GM23338 (cell line): ENCODE results near the gene MTX2. TPM values are rescaled to one million over a fixed set of nuclear protein-coding genes. Genes with fewer than 3 reads are reported as not detected.

Experiments used
- ATAC-seq: fragments of 200-7000 bp; cut with Tn5 transposase; 3 replicates; pipeline ENCODE4 v1.9.1; 2020
- DNase-seq: peaks from one replicate; pipeline ENCODE4 v3.0.0-alpha.2; 2015; ENCODE audit warnings: low spot score
- H2AFZ ChIP-seq: fragments of 200-600 bp; sonication (generic); 2 replicates; pipeline ENCODE4 v1.8.0; 2016; ENCODE audit warnings: antibody characterized with exemption, mild to moderate bottlenecking, moderate library complexity
- H3F3A ChIP-seq: fragments of 200-600 bp; sonication (generic); replicated peaks from 2 replicates; pipeline ENCODE4 v1.8.0; 2017; ENCODE audit warnings: antibody characterized with exemption, mixed run types, low read depth
- H3K27ac ChIP-seq: fragments of 200-600 bp; sonication (generic); 2 replicates; pipeline ENCODE4 v1.6.1; 2016; ENCODE audit warnings: low read depth
- H3K27me3 ChIP-seq: fragments of 200-600 bp; sonication (generic); 2 replicates; pipeline ENCODE4 v1.8.0; 2016; ENCODE audit warnings: mild to moderate bottlenecking, mixed run types, moderate library complexity; ENCODE audit not compliant: insufficient read depth
- H3K36me3 ChIP-seq: fragments of 200-600 bp; sonication (generic); 2 replicates; pipeline ENCODE4 v1.8.0; 2016; ENCODE audit warnings: mild to moderate bottlenecking; ENCODE audit not compliant: insufficient read depth
- H3K4me1 ChIP-seq: fragments of 200-600 bp; sonication (generic); 2 replicates; pipeline ENCODE4 v1.8.0; 2016; ENCODE audit warnings: mild to moderate bottlenecking, moderate library complexity; ENCODE audit not compliant: insufficient read depth
- H3K4me2 ChIP-seq: fragments of 200-600 bp; sonication (generic); 2 replicates; pipeline ENCODE4 v1.7.1; 2017; ENCODE audit warnings: mixed run types
- H3K4me3 ChIP-seq: fragments of 200-600 bp; sonication (generic); 2 replicates; pipeline ENCODE4 v1.6.1; 2016; ENCODE audit warnings: mixed run types
- H3K79me2 ChIP-seq: fragments of 200-600 bp; sonication (generic); replicated peaks from 2 replicates; pipeline ENCODE4 v1.8.0; 2017; ENCODE audit warnings: mild to moderate bottlenecking; ENCODE audit not compliant: insufficient read depth
- H3K9me2 ChIP-seq: fragments of 200-600 bp; sonication (generic); 2 replicates; pipeline ENCODE4 v1.8.0; 2017; ENCODE audit not compliant: insufficient read depth
- H4K20me1 ChIP-seq: fragments of 200-600 bp; sonication (generic); replicated peaks from 2 replicates; pipeline ENCODE4 v1.8.0; 2017; ENCODE audit warnings: mild to moderate bottlenecking; ENCODE audit not compliant: insufficient read depth
- H3K27ac Mint-ChIP-seq: 2 replicates; pipeline ENCODE4 v1.8.0; 2020; ENCODE audit warnings: inconsistent platforms, mild to moderate bottlenecking, moderate library complexity, mixed read lengths
- H3K27me3 Mint-ChIP-seq: 3 replicates; pipeline ENCODE4 v1.8.0; 2022; ENCODE audit warnings: low read depth, mild to moderate bottlenecking, moderate library complexity, mixed read lengths, inconsistent platforms; ENCODE audit not compliant: insufficient read depth, poor library complexity
- H3K36me3 Mint-ChIP-seq: 3 replicates; pipeline ENCODE4 v1.8.0; 2021; ENCODE audit warnings: low read depth, mild to moderate bottlenecking, inconsistent platforms, moderate library complexity, mixed read lengths
- H3K4me1 Mint-ChIP-seq: 3 replicates; pipeline ENCODE4 v1.8.0; 2020; ENCODE audit warnings: mild to moderate bottlenecking, inconsistent platforms, mixed read lengths
- H3K4me3 Mint-ChIP-seq: 3 replicates; pipeline ENCODE4 v1.8.0; 2021; ENCODE audit warnings: moderate library complexity, mild to moderate bottlenecking, inconsistent platforms, mixed read lengths
- H3K9me3 Mint-ChIP-seq: 3 replicates; pipeline ENCODE4 v1.8.0; 2020; ENCODE audit warnings: moderate library complexity, mild to moderate bottlenecking, inconsistent platforms, mixed read lengths
- CREB1 ChIP-seq: fragments of 250-450 bp; sonication (Bioruptor Pico); IDR thresholded peaks from 2 replicates; pipeline ENCODE4 v1.5.0; 2020; ENCODE audit warnings: low read depth, mild to moderate bottlenecking, moderate library complexity
- CTCF ChIP-seq, 2 experiments: fragments of 200-600 bp in 1 of 2; sonication (generic) in 1 of 2; conservative IDR thresholded peaks; 2 replicates each; pipeline versions ENCODE4 v1.5.1 to v1.6.1; 2016 to 2017; ENCODE audit warnings: antibody characterized with exemption in 2 of 2, low read depth in 2 of 2, mild to moderate bottlenecking in 2 of 2, moderate library complexity in 1 of 2
- ETS1 ChIP-seq: IDR thresholded peaks from 2 replicates; pipeline ENCODE4 v1.6.1; 2016; ENCODE audit warnings: antibody characterized with exemption
- EZH2 ChIP-seq: fragments of 200-600 bp; sonication (generic); IDR thresholded peaks from one replicate; pipeline ENCODE4 v1.8.0; 2017; ENCODE audit warnings: antibody characterized with exemption, mild to moderate bottlenecking, low read depth; ENCODE audit not compliant: unreplicated experiment
- EZH2phosphoT487 ChIP-seq: fragments of 200-600 bp; sonication (generic); IDR thresholded peaks from one replicate; pipeline ENCODE4 v1.8.1; 2018; ENCODE audit warnings: antibody characterized with exemption; ENCODE audit not compliant: unreplicated experiment
- JUNB ChIP-seq: IDR thresholded peaks from one replicate; pipeline ENCODE4 v1.6.1; 2016; ENCODE audit warnings: antibody characterized with exemption; ENCODE audit not compliant: unreplicated experiment
- NANOG ChIP-seq: IDR thresholded peaks from 2 replicates; pipeline ENCODE4 v1.6.1; 2016; ENCODE audit warnings: antibody characterized with exemption, borderline replicate concordance
- POLR2AphosphoS5 ChIP-seq: IDR thresholded peaks from 2 replicates; pipeline ENCODE4 v1.6.1; 2016; ENCODE audit warnings: antibody characterized with exemption, low read depth
- REST ChIP-seq: IDR thresholded peaks from one replicate; pipeline ENCODE4 v1.6.1; 2018; ENCODE audit warnings: antibody characterized with exemption; ENCODE audit not compliant: unreplicated experiment
- STAT1 ChIP-seq: IDR thresholded peaks from one replicate; pipeline ENCODE4 v1.6.1; 2016; ENCODE audit warnings: antibody characterized with exemption; ENCODE audit not compliant: unreplicated experiment
- ZNF331 ChIP-seq: fragments of 250-450 bp; sonication (Bioruptor Pico); IDR thresholded peaks from 2 replicates; pipeline ENCODE4 v1.5.0; 2020; ENCODE audit warnings: low read depth, mild to moderate bottlenecking, moderate library complexity
- polyA plus RNA-seq: library from polyadenylated mRNA; unstranded; fragments of >200 nt; fragmentation: Nextera tagmentation; extraction: Ambion mirVana; gene quantifications from 2 replicates; pipeline ENCODE4 v1.2.1, GENCODE V29; 2016
- total RNA-seq: library from RNA; depleted of rRNA; stranded (reverse); fragments of >200 nt; shearing (Covaris generic); gene quantifications from 2 replicates; pipeline ENCODE4 v1.2.3, GENCODE V29; 2014

Gene MTX2
- total and polyA plus RNA-seq, 2 experiments from 2014 or later = 37.5 to 81.7 TPM

GRCh38 chr2:176317199-176317598 lies 48.0 kb downstream of the MTX2 start:
- Histone ChIP-seq H3K4me1 (peaks cover 14% of the 10 kb centered on the region), H3K27me3 (no peaks in the 10 kb centered on the region), H2AFZ (no peak overlapping the region), H3K27ac (no peak overlapping the region), H3K36me3 (no peaks in the 10 kb centered on the region), H3K4me2 (no peak overlapping the region), H3F3A (no peaks in the 10 kb centered on the region), H3K4me3 (no peak overlapping the region), H3K79me2 (peaks cover 14% of the 10 kb centered on the region; the same call in 1 of the 2 replicates), H3K9me2 (no peaks in the 10 kb centered on the region), H4K20me1 (peaks cover 4% of the 10 kb centered on the region; the same call in 1 of the 2 replicates)
- TF ChIP-seq EZH2 (no peak), JUNB (no peak), EZH2phosphoT487 (no peak), POLR2AphosphoS5 (no peak), ZNF331 (no peak), REST (no peak), ETS1 (no peak), STAT1 (no peak), CTCF (conservative IDR thresholded peaks at IDR 0.05; ENCODE audit: low read depth in 2 of 2) (no peak), CREB1 (CRISPR knock-in tag) (no peak), NANOG (no peak)
- H3K4me1 Mint-ChIP-seq = peaks cover 29% of the 10 kb centered on the region
- H3K9me3 Mint-ChIP-seq = no peaks in the 10 kb centered on the region
- H3K27ac Mint-ChIP-seq = peak overlapping the region; percentile 34; the same call in 1 of the 2 replicates
- H3K27me3 Mint-ChIP-seq = no peaks in the 10 kb centered on the region
- DNase-seq (no peak), ATAC-seq (no peak)
- no peak overlapping the region for H3K4me3 Mint-ChIP-seq
- H3K36me3 Mint-ChIP-seq = peaks cover 12% of the 10 kb centered on the region; the same call in 2 of the 3 replicates
